NOMO-1 treated with DMSO at 0.1 percent for 48 hours (cell line): ENCODE measurements around the gene PIAS1.
"Not testable (repeated sequence)": the region's sequence is repeated elsewhere in the genome, so short reads cannot be mapped to it uniquely, and the experiment has no call there.

Experiments
- DNase-seq: peaks from one replicate; lab custom pipeline; 2025; ENCODE audit not compliant: unreplicated experiment; lab: John Stamatoyannopoulos, UW

Gene PIAS1

GRCh38 chr15:68034081-68034480, 20.0 kb upstream of the PIAS1 start:
- DNase-seq = no peak

GRCh38 chr15:68034719-68035293, 19.3 kb upstream of the PIAS1 start:
- no peak for DNase-seq

GRCh38 chr15:68038246-68038645, 15.9 kb upstream of the PIAS1 start:
- no peak for DNase-seq

GRCh38 chr15:68040144-68040543, 14.0 kb upstream of the PIAS1 start:
- DNase-seq = no peak

- DNase-seq = no peak
Observed at GRCh38 chr15:68042156-68042854, 11.8 kb upstream of the PIAS1 start.

- no peak for DNase-seq
Observed at GRCh38 chr15:68042855-68043222, 11.3 kb upstream of the PIAS1 start.

DNA sequence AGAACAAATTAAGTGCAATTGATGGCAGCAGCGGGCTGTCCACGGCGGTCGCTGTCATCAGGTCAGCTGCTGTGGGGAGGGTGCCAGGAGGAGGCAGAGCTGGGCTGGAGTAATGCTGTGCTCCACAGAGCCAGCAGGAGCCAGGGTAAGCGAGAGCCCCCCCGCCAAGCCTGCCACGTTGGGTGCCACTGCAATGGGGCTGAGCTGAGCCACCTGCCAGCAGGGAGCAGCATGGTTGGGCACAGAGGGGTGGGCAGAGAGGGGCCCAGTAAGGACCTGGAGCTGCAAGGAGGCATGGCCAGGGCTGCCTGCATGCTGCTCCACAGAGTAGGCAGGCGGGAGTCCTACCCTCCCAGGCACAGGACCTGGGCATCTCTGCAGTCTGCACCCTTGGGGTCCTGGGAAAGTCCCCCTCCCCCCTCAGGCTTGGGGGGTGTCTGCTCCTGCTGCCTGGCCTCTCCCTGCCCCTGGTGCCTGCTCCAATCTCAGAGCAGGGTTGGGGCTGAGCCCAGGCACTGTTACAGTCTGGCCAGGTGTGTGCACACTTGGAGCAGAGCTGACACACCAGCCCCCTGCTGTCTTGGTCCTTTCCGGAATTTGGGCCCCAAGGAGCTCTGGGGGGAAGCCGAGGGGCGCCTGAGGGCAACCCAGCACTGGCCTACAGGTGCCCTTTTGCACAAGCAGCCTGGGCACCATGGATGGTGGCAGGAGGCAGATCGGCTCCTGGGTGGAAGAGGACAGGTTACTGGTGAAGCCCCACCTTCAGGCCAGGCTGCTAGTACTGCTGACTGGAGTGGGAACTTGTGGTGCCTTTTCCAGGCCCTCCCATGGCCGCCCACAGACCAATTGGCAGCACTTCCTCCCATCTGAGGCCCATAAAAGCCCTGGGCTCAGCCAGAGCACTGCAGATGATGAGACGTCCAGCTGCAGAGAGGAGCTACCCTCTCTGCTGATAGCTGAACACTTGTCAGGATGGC, 8.5 kb upstream of the PIAS1 start:
- no peak for DNase-seq

GRCh38 chr15:68047826-68048225, 6.3 kb upstream of the PIAS1 start:
- no peak for DNase-seq

GRCh38 chr15:68051109-68051508, 3.0 kb upstream of the PIAS1 start:
- peak; percentile 41 for DNase-seq

GRCh38 chr15:68051907-68052306, 2.2 kb upstream of the PIAS1 start:
- DNase-seq = no peak

DNA sequence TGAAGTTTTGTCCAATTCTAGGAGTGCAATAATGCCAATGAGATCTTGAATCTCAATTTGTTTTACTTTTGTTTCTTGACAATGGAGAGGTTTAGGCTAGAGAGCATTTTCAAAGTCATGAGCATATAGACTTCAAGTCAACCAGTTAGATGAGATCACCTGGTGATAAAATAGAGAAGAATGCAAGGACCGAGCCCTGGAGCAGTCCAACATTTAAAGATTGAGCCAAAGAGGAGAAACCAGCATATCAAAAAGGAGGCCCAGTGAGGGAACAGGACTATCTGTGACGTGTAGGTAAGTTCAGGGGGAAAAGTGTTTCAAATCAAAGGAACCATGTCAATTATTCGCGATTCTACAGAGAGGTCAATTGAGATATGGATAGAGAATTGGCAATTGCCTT, 1.7 kb upstream of the PIAS1 start:
- DNase-seq = no peak

GRCh38 chr15:68053001-68053400, 1.1 kb upstream of the PIAS1 start:
- no peak for DNase-seq

DNA sequence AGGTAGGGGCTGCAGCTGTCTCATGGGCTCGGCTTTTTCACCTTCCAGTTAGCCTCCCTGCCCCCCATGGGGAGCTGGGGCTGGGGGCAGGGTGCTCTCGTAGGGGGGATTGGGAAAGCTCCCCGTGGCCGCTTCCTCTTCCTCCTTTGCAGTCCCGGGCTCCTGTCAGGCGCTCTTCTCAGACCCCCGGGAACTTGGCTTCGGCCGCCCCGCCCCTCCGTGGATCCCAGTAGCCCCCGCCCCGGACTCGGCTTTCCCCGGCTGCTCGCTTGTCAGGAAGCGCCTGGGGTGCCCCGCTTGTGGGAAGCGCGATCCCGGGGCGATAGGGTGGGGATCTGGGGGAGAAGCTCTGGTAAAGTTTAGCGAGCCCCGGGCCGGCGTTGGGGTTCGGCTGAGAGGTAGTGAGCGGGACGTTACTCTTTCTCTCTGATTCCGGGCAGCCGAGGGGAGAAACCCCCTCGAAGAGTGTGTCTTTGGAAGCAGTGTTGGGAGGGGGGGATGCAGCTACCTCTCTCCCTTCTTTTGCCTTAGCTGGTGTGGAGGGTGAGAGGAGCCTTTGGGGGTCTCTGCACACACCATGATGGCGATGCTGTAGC, 611 bp downstream of the PIAS1 start:
- peak; percentile 60 for DNase-seq

- peak; percentile 37 for DNase-seq
Observed at GRCh38 chr15:68055224-68055705, 1.1 kb downstream of the PIAS1 start.

DNA sequence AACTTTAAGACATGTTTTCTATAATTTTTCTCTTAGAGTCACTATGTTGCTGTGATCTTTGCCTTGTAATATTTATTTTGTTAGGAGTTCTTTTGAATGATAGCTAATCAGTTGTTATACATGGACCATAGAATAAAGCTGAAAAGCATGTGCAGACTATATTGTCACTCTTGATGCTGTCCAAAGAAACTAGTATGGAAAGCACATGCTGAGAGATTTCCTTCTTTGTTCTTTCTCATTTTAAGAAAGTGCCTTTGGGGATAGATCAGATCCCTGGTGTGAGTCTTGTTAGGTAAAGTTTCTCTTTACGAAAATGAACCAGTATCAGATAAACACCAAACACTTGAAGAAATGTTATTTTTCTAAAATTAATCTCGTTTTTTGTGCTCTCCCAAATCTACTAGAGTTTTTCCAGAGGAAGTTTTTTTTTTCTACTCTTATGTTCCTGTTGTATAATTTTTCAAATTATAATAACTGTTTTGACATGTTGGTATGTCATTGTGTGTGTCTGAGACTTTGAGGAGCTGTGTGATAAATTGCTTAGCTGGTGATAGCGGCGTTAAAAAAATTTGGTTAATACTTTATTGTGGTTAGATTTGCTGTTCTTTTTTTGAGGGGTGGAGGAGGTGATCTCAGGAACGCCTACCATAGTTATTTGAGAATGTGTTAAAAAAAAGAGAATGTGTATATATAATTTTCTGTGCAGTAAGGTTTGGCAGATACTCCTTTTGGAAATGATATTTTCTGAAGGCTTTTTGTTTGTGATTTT, 2.2 kb downstream of the PIAS1 start:
- no peak for DNase-seq

DNA sequence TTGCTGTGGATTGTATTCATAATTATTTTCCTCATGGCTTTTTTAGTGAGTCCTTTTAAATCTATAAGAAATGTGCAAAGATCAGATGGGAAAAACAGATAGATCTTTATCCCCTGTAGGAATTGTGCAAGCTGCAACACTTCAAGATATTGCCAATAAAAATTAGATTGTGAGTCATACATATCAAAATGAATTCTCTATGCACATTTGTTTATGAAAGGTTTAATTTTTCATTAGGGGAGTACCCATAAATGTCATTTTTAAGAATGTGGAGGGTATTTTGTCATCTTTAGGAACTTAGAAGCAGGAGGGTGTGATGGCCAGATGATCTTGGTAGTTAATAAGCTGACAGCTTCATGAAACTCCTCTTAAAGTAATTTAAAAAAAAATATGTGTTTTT, 2.9 kb downstream of the PIAS1 start:
- no peak for DNase-seq

- DNase-seq = no peak
Observed at GRCh38 chr15:68057758-68058157, 3.6 kb downstream of the PIAS1 start.

DNA sequence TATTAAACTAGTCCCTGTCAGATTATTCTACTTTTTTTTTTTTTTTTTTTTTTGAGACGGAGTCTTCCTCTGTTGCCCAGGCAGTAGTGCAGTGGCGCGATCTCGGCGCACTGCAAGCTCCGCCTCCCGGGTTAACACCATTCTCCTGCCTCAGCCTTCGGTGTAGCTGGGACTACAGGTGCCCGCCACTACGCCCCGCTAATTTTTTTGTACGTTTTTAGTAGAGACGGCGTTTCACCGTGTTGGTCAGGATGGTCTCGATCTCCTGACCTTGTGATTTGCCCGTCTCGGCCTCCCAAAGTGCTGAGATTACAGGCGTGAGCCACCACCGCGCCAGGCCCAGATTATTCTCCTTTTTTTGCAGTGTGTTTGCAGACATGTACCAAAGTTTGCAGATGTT, 4.9 kb downstream of the PIAS1 start:
- DNase-seq = not testable (repeated sequence)

DNA sequence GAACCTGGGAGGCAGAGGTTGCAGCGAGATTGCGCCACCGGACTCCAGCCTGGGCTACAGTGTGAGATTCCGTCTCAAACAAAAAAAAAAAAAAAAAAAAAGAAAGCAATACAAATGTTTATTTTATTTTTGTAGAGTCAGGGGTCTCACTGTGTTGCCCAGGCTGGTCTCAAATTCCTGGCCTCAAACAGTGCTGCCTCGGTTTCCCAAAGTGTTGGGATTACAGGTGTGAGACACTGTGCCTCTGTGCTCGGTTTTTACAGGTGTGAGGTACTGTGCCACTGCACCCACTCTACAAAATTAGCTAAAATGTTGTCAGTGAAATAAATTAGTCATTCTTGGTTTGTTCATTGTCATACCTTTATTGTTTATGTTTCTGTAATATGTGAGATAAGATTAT, 5.5 kb downstream of the PIAS1 start:
- DNase-seq = no peak

- no peak for DNase-seq
Observed at GRCh38 chr15:68061171-68061570, 7.1 kb downstream of the PIAS1 start.

DNA sequence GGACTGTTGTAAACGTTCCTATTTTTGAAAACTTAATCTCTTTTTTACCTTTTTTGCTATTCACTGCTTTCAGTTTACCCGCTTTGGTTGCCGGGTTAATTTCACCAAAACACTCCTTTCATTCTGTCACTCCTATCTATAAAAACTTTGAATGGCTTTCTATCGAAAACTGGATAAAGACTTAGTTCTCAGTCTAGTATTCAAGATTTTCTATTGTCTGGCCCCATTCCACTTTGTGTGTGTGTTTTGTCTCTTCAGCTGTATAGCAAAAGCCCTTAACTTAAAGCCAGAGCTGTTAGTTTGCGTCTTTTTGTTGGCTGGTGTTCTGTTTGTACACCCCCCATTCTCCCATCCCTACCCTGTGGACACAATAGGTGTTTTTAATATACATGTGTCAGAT, 7.5 kb downstream of the PIAS1 start:
- no peak for DNase-seq
